Colonic mucosa (tissue), 4 donors: ENCODE measurements around the gene AUNIP. TPM values are rescaled to one million over a fixed set of nuclear protein-coding genes. Genes with fewer than 3 reads are reported as not detected.
"Not testable (repeated sequence)": the region's sequence is repeated elsewhere in the genome, so short reads cannot be mapped to it uniquely, and the experiment has no call there.

Experiments used
- DNase-seq: peaks from one replicate; pipeline ENCODE4 v3.0.0-alpha.2; 2020
- H3K27ac ChIP-seq: fragments of 200-600 bp; one replicate; pipeline ENCODE4 v1.8.0; 2021
- H3K27me3 ChIP-seq: fragments of 200-600 bp; one replicate; pipeline ENCODE4 v1.8.0; 2021
- H3K36me3 ChIP-seq: fragments of 200-600 bp; one replicate; pipeline ENCODE4 v1.8.0; 2021
- H3K4me1 ChIP-seq: fragments of 200-600 bp; one replicate; pipeline ENCODE4 v1.8.0; 2021; ENCODE audit warnings: mild to moderate bottlenecking
- H3K4me3 ChIP-seq: fragments of 200-600 bp; one replicate; pipeline ENCODE4 v1.8.0; 2021
- H3K9ac ChIP-seq, 2 donors: one replicate each; pipeline ENCODE4 v1.7.0; 2013; ENCODE audit warnings: control low read depth in 2 of 2, low read depth in 2 of 2, low read length in 2 of 2
- H3K9me3 ChIP-seq: fragments of 200-600 bp; one replicate; pipeline ENCODE4 v1.8.0; 2021
- CTCF ChIP-seq: fragments of 200-600 bp; IDR thresholded peaks from one replicate; pipeline ENCODE4 v1.8.0; 2022; ENCODE audit warnings: antibody characterized with exemption, mild to moderate bottlenecking
- intact Hi-C: fragments of 100-400 bp; cut with DNase I; formaldehyde crosslinking; loops from one replicate; pipeline ENCODE4 v1.14.1; 2022
- total RNA-seq, 2 donors: library from RNA; stranded (reverse); fragmentation: NEBNext Ultra II Directional in 1 of 2; extraction: Animal tissue kit (Norgen Biotek cat#: 25700) in 1 of 2; gene quantifications; one replicate each; pipeline ENCODE4 v1.2.1, GENCODE V29; 2021
- donor health status: healthy.
- donor health status: DM: no; HTN: no; CAD: no.
- donor health status: DM: no; HTN: no; CAD: no.

AUNIP gene
- total RNA-seq, 2 donors from 2014 or later, result 1.2 to 4.8 TPM

- intact Hi-C loops, result no loop called here
- no peak for DNase-seq
- Histone ChIP-seq H3K4me1 (no peaks in the 10 kb centered on the region), H3K36me3 (no peaks in the 10 kb centered on the region), H3K27me3 (no peaks in the 10 kb centered on the region), H3K4me3 (no peak overlapping the region), H3K9ac (no peak overlapping the region), H3K27ac (no peak overlapping the region), H3K9me3 (no peaks in the 10 kb centered on the region)
- no peak for TF ChIP-seq CTCF
Measured at GRCh38 chr1:25843483-25843882, 15.8 kb downstream of the AUNIP start.

DNA sequence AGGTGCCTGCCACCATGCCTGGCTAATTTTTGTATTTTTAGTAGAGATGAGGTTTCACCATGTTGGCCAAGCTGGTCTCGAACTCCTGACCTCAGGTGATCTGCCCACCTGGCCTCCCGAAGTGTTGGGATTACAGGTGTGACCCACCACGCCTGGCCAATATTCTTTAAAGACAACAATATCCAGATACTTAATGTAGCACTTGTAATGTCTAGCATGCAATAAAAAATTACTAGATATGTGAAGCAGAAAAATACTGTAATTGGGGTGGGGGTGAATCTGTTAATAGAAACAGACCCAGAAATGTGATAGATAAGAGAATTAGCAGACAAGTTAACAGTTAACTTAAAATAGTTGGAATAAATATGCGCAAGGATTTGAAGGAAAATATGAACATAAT, 19.4 kb downstream of the AUNIP start:
- DNase-seq, H3K9me3 ChIP-seq, H3K27me3 ChIP-seq, H3K4me3 ChIP-seq, H3K9ac ChIP-seq, H3K36me3 ChIP-seq, H3K27ac ChIP-seq, H3K4me1 ChIP-seq: not testable (repeated sequence)
- intact Hi-C loops, result loop anchor here (5.0 kb wide), 1 partner anchor 157 kb away; the partner anchor contains the start of gene PAFAH2

DNA sequence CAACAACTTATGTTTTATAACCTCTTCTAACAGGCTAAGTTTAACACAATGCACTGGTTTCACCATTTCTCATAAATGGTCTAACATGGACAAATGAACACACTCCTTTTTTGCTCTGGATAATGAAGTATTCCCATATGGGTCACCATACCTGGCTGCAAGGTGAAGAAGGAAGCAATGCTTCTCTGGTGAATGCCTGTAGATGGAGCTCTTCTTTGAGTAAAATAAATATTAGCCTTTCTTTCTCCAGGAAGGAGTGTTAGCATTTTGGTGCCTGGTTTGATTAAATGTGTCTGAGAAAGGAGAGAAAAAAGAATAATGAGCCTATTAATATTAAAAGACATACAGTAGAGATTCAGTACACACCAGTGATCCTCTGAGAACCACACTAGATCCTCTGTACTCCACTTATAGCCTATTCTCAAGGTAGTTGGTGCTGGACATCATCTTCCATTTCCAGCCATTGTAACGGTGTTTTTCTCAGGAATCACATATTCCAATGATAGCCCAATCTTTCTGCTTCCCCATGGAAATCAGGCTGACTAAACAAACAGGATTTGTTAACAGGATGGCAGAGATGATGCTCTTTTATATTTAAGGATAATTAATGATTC, 21.9 kb downstream of the AUNIP start:
- Histone ChIP-seq H3K27me3 (no peaks in the 10 kb centered on the region), H3K9ac (no peak overlapping the region), H3K4me3 (no peak overlapping the region), H3K4me1 (no peaks in the 10 kb centered on the region), H3K36me3 (peaks cover 4% of the 10 kb centered on the region), H3K9me3 (no peaks in the 10 kb centered on the region), H3K27ac (no peak overlapping the region)
- intact Hi-C loops, result loop anchor here (5.0 kb wide), 1 partner anchor 160 kb away; the partner anchor contains the start of gene PAFAH2
- no peak for DNase-seq
- no peak for TF ChIP-seq CTCF

DNA sequence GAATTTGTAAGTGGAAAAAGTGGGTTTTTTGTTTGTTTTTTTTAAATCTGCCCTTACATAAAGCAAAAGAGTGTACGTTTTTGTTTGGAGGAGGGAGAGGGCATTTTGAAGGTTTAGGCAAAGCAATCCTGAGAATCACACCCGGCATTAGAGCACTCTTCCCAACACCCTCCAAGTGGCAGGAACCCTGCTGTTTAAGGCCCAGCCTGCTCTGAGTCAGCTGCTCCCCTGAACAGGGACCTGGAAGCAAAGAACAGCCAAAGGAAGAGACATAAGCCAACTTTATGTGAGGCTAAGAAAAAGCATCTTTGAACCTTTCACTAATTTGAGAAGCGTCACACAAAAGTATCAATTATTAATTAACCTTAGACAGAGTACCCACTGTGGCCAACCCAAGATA, 22.6 kb downstream of the AUNIP start:
- Histone ChIP-seq H3K36me3 (peaks cover 4% of the 10 kb centered on the region), H3K27ac (no peak overlapping the region), H3K9ac (no peak overlapping the region), H3K27me3 (no peaks in the 10 kb centered on the region), H3K9me3 (no peaks in the 10 kb centered on the region), H3K4me1 (no peaks in the 10 kb centered on the region), H3K4me3 (no peak overlapping the region)
- intact Hi-C loops, result loop anchor here (5.0 kb wide), 1 partner anchor 161 kb away; the partner anchor contains the start of gene PAFAH2
- no peak for TF ChIP-seq CTCF
- no peak for DNase-seq

DNA sequence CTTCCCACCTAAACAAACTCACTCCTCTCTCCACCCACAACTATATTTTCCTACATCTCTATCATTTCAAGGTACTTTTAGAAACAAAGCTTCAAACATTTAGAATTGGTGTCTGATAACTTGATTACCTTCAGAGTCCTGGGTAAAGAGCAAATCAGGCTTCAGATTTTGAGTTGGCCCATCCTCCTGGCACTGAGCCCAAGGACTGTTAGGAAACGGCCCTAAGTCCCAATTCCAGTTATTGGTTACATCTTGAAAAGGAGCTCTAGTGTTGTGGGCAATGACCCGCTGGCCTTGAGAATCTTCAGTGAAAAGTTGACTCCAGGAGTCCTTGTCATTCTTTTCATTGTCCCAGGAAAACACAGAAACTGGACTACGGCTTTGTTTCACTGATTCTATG, 24.4 kb downstream of the AUNIP start:
- intact Hi-C loops, result loop anchor here (5.0 kb wide), 1 partner anchor 162 kb away; the partner anchor contains the start of gene PAFAH2
- H3K27ac ChIP-seq, result no peak overlapping the region
- no peak for DNase-seq
- peaks cover 11% of the 10 kb centered on the region for H3K36me3 ChIP-seq
- H3K9ac ChIP-seq, result no peak overlapping the region
- no peaks in the 10 kb centered on the region for H3K27me3 ChIP-seq
- no peak for TF ChIP-seq CTCF
- H3K4me3 ChIP-seq, result no peak overlapping the region
- H3K4me1 ChIP-seq, result no peaks in the 10 kb centered on the region
- no peaks in the 10 kb centered on the region for H3K9me3 ChIP-seq

- peaks cover 11% of the 10 kb centered on the region for H3K36me3 ChIP-seq
- no peak overlapping the region for H3K27ac ChIP-seq
- no peak for TF ChIP-seq CTCF
- no peaks in the 10 kb centered on the region for H3K9me3 ChIP-seq
- no peak for DNase-seq
- no peaks in the 10 kb centered on the region for H3K27me3 ChIP-seq
- no peak overlapping the region for H3K9ac ChIP-seq
- intact Hi-C loops, result no loop called here
- no peak overlapping the region for H3K4me3 ChIP-seq
- H3K4me1 ChIP-seq, result no peaks in the 10 kb centered on the region
Measured at GRCh38 chr1:25833158-25833557, 26.1 kb downstream of the AUNIP start.
